CD4-positive, alpha-beta T cell (primary cell): ENCODE measurements around the gene SLC8A3. TPM values are rescaled to one million over a fixed set of nuclear protein-coding genes. Genes with fewer than 3 reads are reported as not detected.

Experiments
- ATAC-seq: fragments of 200-7000 bp; cut with Tn5 transposase; one replicate; pipeline ENCODE4 v1.10.0; 2022; ENCODE audit warnings: mild to moderate bottlenecking; ENCODE audit not compliant: poor library complexity
- CTCF ChIA-PET: fragments of 350-600 bp; sonication (Branson Sonifier 250); formaldehyde crosslinking; loops from one replicate; lab custom pipeline; 2021; ENCODE audit warnings: antibody characterized with exemption, inconsistent platforms; lab: Charles Lee
- POLR2A ChIA-PET: fragments of 350-600 bp; sonication (Branson Sonifier 250); formaldehyde crosslinking; loops from one replicate; lab custom pipeline; 2021; ENCODE audit warnings: antibody characterized with exemption, inconsistent platforms; lab: Charles Lee
- DNase-seq, 14 experiments: peaks; one replicate each; pipeline ENCODE4 v3.0.0-alpha.2; 2013 to 2020; ENCODE audit warnings: mixed read lengths in 2 of 14
- H3K27ac ChIP-seq, 2 donors: one replicate each; pipeline versions ENCODE4 v1.5.1 to v1.7.0; 2013; ENCODE audit warnings: low read length in 2 of 2, low read depth in 1 of 2, mild to moderate bottlenecking in 1 of 2
- H3K27me3 ChIP-seq, 2 experiments: 1 replicate in 1 of 2; 2 replicates in 1 of 2; pipeline versions ENCODE4 v1.6.1 to v1.7.0; 2013; ENCODE audit warnings: low read length in 2 of 2, control low read depth in 1 of 2, mild to moderate bottlenecking in 1 of 2, moderate library complexity in 1 of 2; ENCODE audit not compliant: insufficient read depth in 2 of 2, control insufficient read depth in 1 of 2
- H3K36me3 ChIP-seq: one replicate; pipeline ENCODE4 v1.6.1; 2013; ENCODE audit warnings: low read length, control low read depth; ENCODE audit not compliant: insufficient read depth
- H3K4me1 ChIP-seq: one replicate; pipeline ENCODE4 v1.6.1; 2013; ENCODE audit warnings: low read length, control low read depth; ENCODE audit not compliant: insufficient read depth
- H3K4me3 ChIP-seq: one replicate; pipeline ENCODE4 v1.5.1; 2013; ENCODE audit warnings: mild to moderate bottlenecking, low read length, moderate library complexity
- H3K9me3 ChIP-seq, 2 experiments: 1 replicate in 1 of 2; 2 replicates in 1 of 2; pipeline versions ENCODE4 v1.6.1 to v1.7.0; 2013; ENCODE audit warnings: low read length in 2 of 2, mild to moderate bottlenecking in 2 of 2, control low read depth in 1 of 2, moderate library complexity in 1 of 2; ENCODE audit not compliant: control insufficient read depth in 1 of 2, insufficient read depth in 1 of 2
- H3K27ac Mint-ChIP-seq: one replicate; pipeline ENCODE4 v1.8.0; 2020; ENCODE audit warnings: mixed read lengths
- H3K27me3 Mint-ChIP-seq: one replicate; pipeline ENCODE4 v1.8.0; 2021; ENCODE audit warnings: mixed read lengths
- H3K36me3 Mint-ChIP-seq: one replicate; pipeline ENCODE4 v1.8.0; 2021; ENCODE audit warnings: low read depth, mixed read lengths
- H3K4me1 Mint-ChIP-seq: one replicate; pipeline ENCODE4 v1.8.0; 2021; ENCODE audit warnings: low read depth, mixed read lengths
- H3K4me3 Mint-ChIP-seq: one replicate; pipeline ENCODE4 v1.8.0; 2020; ENCODE audit warnings: mild to moderate bottlenecking, mixed read lengths
- H3K9me3 Mint-ChIP-seq: one replicate; pipeline ENCODE4 v1.8.0; 2020; ENCODE audit warnings: mixed read lengths
- intact Hi-C, 2 experiments: fragments of 100-400 bp; cut with DNase I in 1 of 2; cut with micrococcal nuclease in 1 of 2; formaldehyde crosslinking; loops; one replicate each; pipeline versions ENCODE4 v1.15.1 to v1.9.0; 2023 to 2025; cut with DNase I, micrococcal nuclease
- total RNA-seq, 174 experiments: library from RNA in 2 of 174; stranded (reverse) in 2 of 174; gene quantifications; one replicate each; pipeline ENCODE4 v1.2.3 and lab custom pipeline; 2021 to 2026
- TF ChIP-seq, protein P1 (sequence below): fragments of 200-600 bp; IDR thresholded peaks from one replicate; pipeline ENCODE4 v1.8.0; 2022; ENCODE audit warnings: antibody characterized with exemption, mild to moderate bottlenecking

The SLC8A3 gene
- total RNA-seq, 2 experiments from 2014 or later: not detected

DNA sequence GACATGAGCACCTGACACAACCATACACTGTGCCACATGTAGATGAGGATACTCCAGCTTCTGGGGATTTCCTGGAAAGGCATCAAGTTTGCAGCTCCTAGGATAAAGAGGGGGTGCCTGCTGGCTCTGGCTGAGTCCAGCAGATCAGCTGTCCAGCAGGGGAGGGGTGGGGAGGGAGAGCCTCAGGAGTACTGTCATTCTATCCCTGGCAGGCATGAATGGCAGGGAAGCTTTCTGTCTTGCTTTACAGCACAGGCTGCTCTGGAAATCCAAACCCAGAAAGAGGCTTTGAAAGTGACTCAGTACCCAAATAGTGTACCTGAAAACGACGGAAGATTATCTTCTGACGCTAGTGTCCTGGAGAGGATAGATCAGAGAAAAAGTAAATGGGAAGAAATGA, 32.2 kb downstream of the SLC8A3 start:
- H3K4me1 Mint-ChIP-seq: no peaks in the 10 kb centered on the region
- H3K27ac Mint-ChIP-seq: no peak overlapping the region
- no peaks in the 10 kb centered on the region for H3K9me3 ChIP-seq
- H3K4me3 ChIP-seq: no peak overlapping the region
- ChIA-PET CTCF (no interaction called here), POLR2A (no interaction called here)
- intact Hi-C loops: no loop called here
- H3K27me3 Mint-ChIP-seq: peaks cover 23% of the 10 kb centered on the region
- ATAC-seq (no peak), DNase-seq (no peak)
- no peaks in the 10 kb centered on the region for H3K4me1 ChIP-seq
- H3K36me3 Mint-ChIP-seq: no peaks in the 10 kb centered on the region
- TF ChIP-seq, protein P1, sequence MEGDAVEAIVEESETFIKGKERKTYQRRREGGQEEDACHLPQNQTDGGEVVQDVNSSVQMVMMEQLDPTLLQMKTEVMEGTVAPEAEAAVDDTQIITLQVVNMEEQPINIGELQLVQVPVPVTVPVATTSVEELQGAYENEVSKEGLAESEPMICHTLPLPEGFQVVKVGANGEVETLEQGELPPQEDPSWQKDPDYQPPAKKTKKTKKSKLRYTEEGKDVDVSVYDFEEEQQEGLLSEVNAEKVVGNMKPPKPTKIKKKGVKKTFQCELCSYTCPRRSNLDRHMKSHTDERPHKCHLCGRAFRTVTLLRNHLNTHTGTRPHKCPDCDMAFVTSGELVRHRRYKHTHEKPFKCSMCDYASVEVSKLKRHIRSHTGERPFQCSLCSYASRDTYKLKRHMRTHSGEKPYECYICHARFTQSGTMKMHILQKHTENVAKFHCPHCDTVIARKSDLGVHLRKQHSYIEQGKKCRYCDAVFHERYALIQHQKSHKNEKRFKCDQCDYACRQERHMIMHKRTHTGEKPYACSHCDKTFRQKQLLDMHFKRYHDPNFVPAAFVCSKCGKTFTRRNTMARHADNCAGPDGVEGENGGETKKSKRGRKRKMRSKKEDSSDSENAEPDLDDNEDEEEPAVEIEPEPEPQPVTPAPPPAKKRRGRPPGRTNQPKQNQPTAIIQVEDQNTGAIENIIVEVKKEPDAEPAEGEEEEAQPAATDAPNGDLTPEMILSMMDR: no peak
- H3K9me3 Mint-ChIP-seq: no peaks in the 10 kb centered on the region
- H3K27me3 ChIP-seq: peaks cover 0 to 7% of the 10 kb centered on the region in 2 experiments
- no peak overlapping the region for H3K27ac ChIP-seq
- H3K4me3 Mint-ChIP-seq: no peak overlapping the region
- H3K36me3 ChIP-seq: no peaks in the 10 kb centered on the region

DNA sequence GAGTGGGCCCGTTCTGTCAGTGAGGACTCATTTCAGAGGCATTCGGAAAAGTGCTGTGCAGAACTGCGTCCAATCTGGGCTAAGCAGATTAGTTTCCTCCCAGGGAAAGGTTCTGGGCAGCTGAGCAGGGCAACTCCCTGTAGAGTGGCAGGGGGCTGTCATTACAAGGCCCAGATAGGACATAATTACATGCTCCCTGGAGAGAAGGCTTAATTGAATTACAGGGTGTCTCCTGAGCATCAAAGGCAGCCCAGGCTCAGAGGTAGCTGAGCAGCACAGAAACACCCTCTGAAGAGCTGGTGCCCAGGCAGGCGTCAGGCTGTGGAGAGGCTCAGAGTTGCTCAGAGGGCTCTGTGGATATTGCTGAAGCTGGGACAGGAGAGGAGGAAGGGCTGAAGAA, 36.0 kb downstream of the SLC8A3 start:
- Histone ChIP-seq H3K36me3 (no peaks in the 10 kb centered on the region), H3K27ac (no peak overlapping the region), H3K4me3 (no peak overlapping the region), H3K4me1 (no peaks in the 10 kb centered on the region), H3K27me3 (peaks cover 0 to 4% of the 10 kb centered on the region in 2 experiments), H3K9me3 (no peaks in the 10 kb centered on the region)
- Mint-ChIP-seq H3K9me3 (no peaks in the 10 kb centered on the region), H3K27me3 (peaks cover 29% of the 10 kb centered on the region), H3K4me1 (no peaks in the 10 kb centered on the region), H3K36me3 (no peaks in the 10 kb centered on the region), H3K27ac (no peak overlapping the region), H3K4me3 (no peak overlapping the region)
- intact Hi-C loops: no loop called here
- no peak for DNase-seq
- POLR2A ChIA-PET: no interaction called here
- ATAC-seq: no peak
- CTCF ChIA-PET: no interaction called here
- TF ChIP-seq, protein P1: no peak

DNA sequence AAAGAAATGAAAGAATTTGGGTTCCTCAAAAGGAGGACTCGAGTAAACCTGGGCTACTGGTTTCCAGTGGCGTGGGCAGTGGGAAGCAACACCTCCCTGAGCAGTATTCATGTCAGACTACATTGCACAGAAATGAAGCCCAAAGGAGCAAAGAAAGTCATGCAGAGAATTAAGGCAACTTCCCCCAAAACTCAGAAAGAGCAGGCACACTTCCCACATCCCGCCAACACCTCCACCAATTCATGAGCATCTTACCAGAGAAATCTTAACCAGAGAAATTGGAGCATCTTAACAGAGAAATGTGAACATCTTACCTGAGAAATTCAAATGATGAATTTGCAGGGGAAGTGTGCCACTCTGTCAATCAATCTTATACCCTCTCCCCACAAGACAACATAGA, 36.7 kb downstream of the SLC8A3 start:
- H3K27ac Mint-ChIP-seq: no peak overlapping the region
- Histone ChIP-seq H3K4me3 (no peak overlapping the region), H3K27me3 (no peaks in the 10 kb centered on the region), H3K36me3 (no peaks in the 10 kb centered on the region), H3K27ac (no peak overlapping the region), H3K9me3 (no peaks in the 10 kb centered on the region), H3K4me1 (no peaks in the 10 kb centered on the region)
- ChIA-PET CTCF (no interaction called here), POLR2A (no interaction called here)
- TF ChIP-seq, protein P1: no peak
- no peak overlapping the region for H3K4me3 Mint-ChIP-seq
- H3K9me3 Mint-ChIP-seq: no peaks in the 10 kb centered on the region
- intact Hi-C loops: no loop called here
- H3K27me3 Mint-ChIP-seq: peaks cover 29% of the 10 kb centered on the region
- ATAC-seq: no peak
- H3K4me1 Mint-ChIP-seq: no peaks in the 10 kb centered on the region
- DNase-seq: no peak
- H3K36me3 Mint-ChIP-seq: no peaks in the 10 kb centered on the region
